CD14-positive monocyte (primary cell): Measurements from ENCODE around the gene SDK1. TPM values are rescaled to one million over a fixed set of nuclear protein-coding genes. Genes with fewer than 3 reads are reported as not detected.

Source experiments
- DNase-seq, 3 donors: peaks; one replicate each; pipeline ENCODE4 v3.0.0-alpha.2; 2011 to 2022
- H2AFZ ChIP-seq: 2 replicates; pipeline ENCODE4 v1.6.0; 2012; ENCODE audit warnings: mild to moderate bottlenecking, low read depth, low read length, inconsistent platforms; ENCODE audit not compliant: insufficient read depth, poor library complexity, severe bottlenecking
- H3K27ac ChIP-seq, 2 donors: 1 replicate in 1 of 2; 2 replicates in 1 of 2; pipeline ENCODE4 v1.5.1; 2012 to 2013; ENCODE audit warnings: low read length in 2 of 2, control low read depth in 1 of 2, inconsistent platforms in 1 of 2, low read depth in 1 of 2, mild to moderate bottlenecking in 1 of 2
- H3K27me3 ChIP-seq, 2 donors: one replicate each; pipeline versions ENCODE4 v1.6.0 to v1.6.1; 2011 to 2013; ENCODE audit warnings: low read length in 2 of 2; ENCODE audit not compliant: control insufficient read depth in 2 of 2, insufficient read depth in 2 of 2
- H3K36me3 ChIP-seq, 2 donors: replicated peaks in 1 of 2; 1 replicate in 1 of 2; 2 replicates in 1 of 2; pipeline versions ENCODE4 v1.5.1 to v1.6.1; 2012 to 2013; ENCODE audit warnings: low read length in 2 of 2, control low read depth in 1 of 2, inconsistent platforms in 1 of 2, mild to moderate bottlenecking in 1 of 2; ENCODE audit not compliant: insufficient read depth in 2 of 2, control insufficient read depth in 1 of 2
- H3K4me1 ChIP-seq, 2 donors: 1 replicate in 1 of 2; 2 replicates in 1 of 2; pipeline versions ENCODE4 v1.5.1 to v1.6.1; 2012 to 2013; ENCODE audit warnings: low read length in 2 of 2, control low read depth in 1 of 2, inconsistent platforms in 1 of 2, mild to moderate bottlenecking in 1 of 2, moderate library complexity in 1 of 2; ENCODE audit not compliant: insufficient read depth in 2 of 2, control insufficient read depth in 1 of 2
- H3K4me2 ChIP-seq: replicated peaks from 2 replicates; pipeline ENCODE3; 2012; ENCODE audit warnings: low read length, moderate library complexity, mild to moderate bottlenecking; ENCODE audit not compliant: poor library complexity, severe bottlenecking; ENCODE audit errors: extremely low read depth
- H3K4me3 ChIP-seq, 3 experiments: fragments of 200-600 bp in 1 of 3; sonication (generic) in 1 of 3; replicated peaks in 1 of 3; 1 replicate in 2 of 3; 2 replicates in 1 of 3; pipeline ENCODE4 v1.5.1; 2011 to 2013; ENCODE audit warnings: low read length in 3 of 3, mild to moderate bottlenecking in 3 of 3, control low read depth in 2 of 3, low read depth in 2 of 3, inconsistent platforms in 1 of 3, moderate library complexity in 1 of 3
- H3K79me2 ChIP-seq: 2 replicates; pipeline ENCODE4 v1.6.0; 2012; ENCODE audit warnings: mild to moderate bottlenecking, control low read depth, inconsistent platforms, low read length, moderate library complexity; ENCODE audit not compliant: insufficient read depth
- H3K9ac ChIP-seq: 2 replicates; pipeline ENCODE4 v1.6.0; 2017; ENCODE audit warnings: low read length, mild to moderate bottlenecking; ENCODE audit not compliant: insufficient read depth, poor library complexity, severe bottlenecking
- H3K9me3 ChIP-seq, 2 donors: replicated peaks in 1 of 2; 1 replicate in 1 of 2; 2 replicates in 1 of 2; pipeline versions ENCODE4 v1.5.1 to v1.6.1; 2012 to 2013; ENCODE audit warnings: low read length in 2 of 2, control low read depth in 1 of 2; ENCODE audit not compliant: control insufficient read depth in 1 of 2, insufficient read depth in 1 of 2
- H4K20me1 ChIP-seq: 2 replicates; pipeline ENCODE4 v1.6.0; 2012; ENCODE audit warnings: mild to moderate bottlenecking, low read length, control low read depth, moderate library complexity; ENCODE audit not compliant: insufficient read depth
- H3K27ac Mint-ChIP-seq, 7 donors: one replicate each; pipeline ENCODE4 v1.8.0; 2020; ENCODE audit warnings: mild to moderate bottlenecking in 7 of 7, mixed read lengths in 7 of 7, moderate library complexity in 6 of 7, inconsistent platforms in 2 of 7
- H3K27me3 Mint-ChIP-seq, 3 donors: one replicate each; pipeline ENCODE4 v1.8.0; 2021 to 2022; ENCODE audit warnings: low read depth in 3 of 3, mild to moderate bottlenecking in 3 of 3, mixed read lengths in 3 of 3, moderate library complexity in 3 of 3, inconsistent platforms in 1 of 3
- H3K36me3 Mint-ChIP-seq, 2 donors: one replicate each; pipeline ENCODE4 v1.8.0; 2020; ENCODE audit warnings: mixed read lengths in 2 of 2, inconsistent platforms in 1 of 2, mild to moderate bottlenecking in 1 of 2
- H3K4me1 Mint-ChIP-seq: one replicate; pipeline ENCODE4 v1.8.0; 2020; ENCODE audit warnings: mild to moderate bottlenecking, mixed read lengths
- H3K4me3 Mint-ChIP-seq, 2 donors: one replicate each; pipeline ENCODE4 v1.8.0; 2020; ENCODE audit warnings: mild to moderate bottlenecking in 2 of 2, mixed read lengths in 2 of 2, moderate library complexity in 1 of 2
- H3K9me3 Mint-ChIP-seq, 7 donors: one replicate each; pipeline ENCODE4 v1.8.0; 2020 to 2022; ENCODE audit warnings: mixed read lengths in 7 of 7, mild to moderate bottlenecking in 6 of 7, moderate library complexity in 6 of 7, inconsistent platforms in 2 of 7
- CTCF ChIP-seq: fragments of 200-600 bp; IDR thresholded peaks from one replicate; pipeline ENCODE4 v1.8.0; 2022; ENCODE audit warnings: antibody characterized with exemption, mild to moderate bottlenecking
- WGBS: methylation state at CpG from one replicate; pipeline ENCODE4 v1.1.5; 2013; ENCODE audit warnings: missing lambda C conversion rate; ENCODE audit not compliant: insufficient coverage; 5-methylcytosine and 5-hydroxymethylcytosine counted together
- intact Hi-C, 2 donors: fragments of 100-400 bp; cut with micrococcal nuclease; formaldehyde crosslinking; loops; one replicate each; pipeline versions ENCODE4 v1.15.0 to v1.15.1; 2023
- polyA plus RNA-seq, 3 donors: library from polyadenylated mRNA; depleted of rRNA in 1 of 3; unstranded in 2 of 3; stranded (reverse) in 1 of 3; fragments of 300-500 nt in 2 of 3; fragments of >200 nt in 1 of 3; fragmentation: Illumina TruSeq in 2 of 3; gene quantifications; 1 replicate in 2 of 3; 2 replicates in 1 of 3; pipeline ENCODE4 v1.2.3, GENCODE V29; 2012 to 2021

SDK1 gene
- polyA plus RNA-seq, 3 donors, result 0.01 TPM; not detected in 2

- no peak overlapping the region for H3K4me2 ChIP-seq
- H3K4me1 Mint-ChIP-seq, result no peaks in the 10 kb centered on the region
- H4K20me1 ChIP-seq, result no peaks in the 10 kb centered on the region
- intact Hi-C loops, result no loop called here
- H3K27ac Mint-ChIP-seq, result no peak overlapping the region
- H3K4me3 Mint-ChIP-seq, result no peak overlapping the region
- H3K9me3 ChIP-seq, result peaks cover 15 to 19% of the 10 kb centered on the region in 2 donors
- H3K4me3 ChIP-seq, result no peak overlapping the region
- WGBS, result 100% methylated on average over 2 of the region's 2 CpGs
- peaks cover 4 to 40% (median 10%) of the 10 kb centered on the region in 7 donors for H3K9me3 Mint-ChIP-seq
- no peaks in the 10 kb centered on the region for H3K79me2 ChIP-seq
- no peaks in the 10 kb centered on the region for H3K4me1 ChIP-seq
- H3K9ac ChIP-seq, result no peak overlapping the region
- no peaks in the 10 kb centered on the region for H3K36me3 Mint-ChIP-seq
- no peak for DNase-seq
- no peak overlapping the region for H3K27ac ChIP-seq
- H3K36me3 ChIP-seq, result no peaks in the 10 kb centered on the region
- no peak for TF ChIP-seq CTCF
- peaks cover 0 to 3% (median 2%) of the 10 kb centered on the region in 3 donors for H3K27me3 Mint-ChIP-seq
- H2AFZ ChIP-seq, result no peak overlapping the region
- H3K27me3 ChIP-seq, result no peaks in the 10 kb centered on the region
These were observed 438.9 kb downstream of the SDK1 start for GRCh38 chr7:3739983-3740382.

DNA sequence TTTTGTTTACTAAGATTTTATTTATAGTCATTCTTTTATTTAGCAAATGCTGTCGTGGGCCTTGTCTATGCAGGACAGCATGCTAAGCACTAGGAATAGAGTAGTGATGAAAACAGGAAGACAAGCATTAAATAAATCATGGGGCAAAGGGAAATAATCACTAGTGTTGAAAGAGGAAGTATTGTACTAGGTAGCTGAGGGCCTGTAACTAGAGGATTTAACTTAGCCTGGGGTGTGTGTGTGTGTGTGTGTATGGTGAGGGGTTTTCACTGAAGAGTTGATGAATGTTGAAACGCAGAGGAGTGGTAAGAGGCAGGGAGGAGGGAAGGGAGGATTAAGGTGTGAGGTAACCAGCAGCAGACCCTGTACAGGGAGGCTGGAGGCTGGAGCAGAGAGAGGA lies 446.4 kb downstream of the SDK1 start:
- H4K20me1 ChIP-seq, result no peaks in the 10 kb centered on the region
- Mint-ChIP-seq H3K36me3 (no peaks in the 10 kb centered on the region), H3K27ac (no peak overlapping the region), H3K4me1 (peaks cover 5% of the 10 kb centered on the region), H3K27me3 (peaks cover 0 to 3% (median 1%) of the 10 kb centered on the region in 3 donors), H3K9me3 (peaks cover 0 to 12% (median 2%) of the 10 kb centered on the region in 7 donors), H3K4me3 (no peak overlapping the region)
- no peaks in the 10 kb centered on the region for H3K79me2 ChIP-seq
- no peaks in the 10 kb centered on the region for H3K27me3 ChIP-seq
- H3K27ac ChIP-seq, result no peak overlapping the region
- H3K4me1 ChIP-seq, result no peaks in the 10 kb centered on the region
- no peak overlapping the region for H2AFZ ChIP-seq
- intact Hi-C loops, result no loop called here
- no peak overlapping the region for H3K9ac ChIP-seq
- no peaks in the 10 kb centered on the region for H3K36me3 ChIP-seq
- no peak for DNase-seq
- no peak overlapping the region for H3K4me2 ChIP-seq
- TF ChIP-seq CTCF, result no peak
- H3K9me3 ChIP-seq, result no peaks in the 10 kb centered on the region
- no peak overlapping the region for H3K4me3 ChIP-seq
- WGBS, result 0% methylated on average over 2 of the region's 2 CpGs
